GM23338 (cell line): ENCODE data around the gene BCL11B.

Experiments
- CTCF ChIP-seq, 2 experiments: fragments of 200-600 bp in 1 of 2; sonication (generic) in 1 of 2; conservative IDR thresholded peaks; 2 replicates each; pipeline versions ENCODE4 v1.5.1 to v1.6.1; 2016 to 2017; ENCODE audit warnings: antibody characterized with exemption in 2 of 2, low read depth in 2 of 2, mild to moderate bottlenecking in 2 of 2, moderate library complexity in 1 of 2
- EZH2 ChIP-seq: fragments of 200-600 bp; sonication (generic); IDR thresholded peaks from one replicate; pipeline ENCODE4 v1.8.0; 2017; ENCODE audit warnings: antibody characterized with exemption, mild to moderate bottlenecking, low read depth; ENCODE audit not compliant: unreplicated experiment
- POLR2AphosphoS5 ChIP-seq: IDR thresholded peaks from 2 replicates; pipeline ENCODE4 v1.6.1; 2016; ENCODE audit warnings: antibody characterized with exemption, low read depth

GRCh38 chr14:99188731-99189191 lies 83.2 kb downstream of the BCL11B start:
- TF ChIP-seq CTCF (conservative IDR thresholded peaks at IDR 0.05; ENCODE audit: low read depth in 2 of 2) (peak; percentile 70 to 78), EZH2 (no peak), POLR2AphosphoS5 (no peak)
